ENCODE data around the gene ZMIZ1.

DNA sequence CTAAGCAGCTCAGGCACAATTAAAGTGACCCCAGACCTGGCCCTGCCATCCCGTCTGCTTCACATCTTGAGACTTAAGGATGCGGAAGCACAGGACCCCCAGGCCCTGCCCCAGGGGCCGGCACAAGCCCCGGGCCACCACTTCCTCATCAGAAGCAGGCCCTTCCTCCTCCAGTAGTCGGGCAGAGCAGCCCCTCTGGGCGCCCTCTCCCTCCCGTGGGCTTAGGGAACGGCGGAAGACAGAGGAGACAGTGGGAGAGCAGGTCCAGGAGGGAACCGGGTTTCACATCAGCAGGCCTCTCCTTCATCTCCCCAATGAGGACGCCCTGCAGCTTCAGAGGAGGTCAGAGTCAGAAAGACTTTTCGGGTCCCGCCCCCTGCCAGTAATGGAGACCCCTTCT is 142.8 kb downstream of the ZMIZ1 start:
- no peak for TF ChIP-seq CTCF (IDR thresholded peaks at IDR 0.05)
- TF ChIP-seq EP300 (IDR thresholded peaks at IDR 0.05) = no peak

Data from suprapubic skin (tissue), 3 donors.